Activated gamma-delta T cell (primary cell): ENCODE data around the gene TMEM161B.
"Not testable (repeated sequence)": the region's sequence is repeated elsewhere in the genome, so short reads cannot be mapped to it uniquely, and the experiment has no call there.

ENCODE experiments used
- DNase-seq: peaks from one replicate; lab custom pipeline; 2025; lab: John Stamatoyannopoulos, UW

TMEM161B gene

DNA sequence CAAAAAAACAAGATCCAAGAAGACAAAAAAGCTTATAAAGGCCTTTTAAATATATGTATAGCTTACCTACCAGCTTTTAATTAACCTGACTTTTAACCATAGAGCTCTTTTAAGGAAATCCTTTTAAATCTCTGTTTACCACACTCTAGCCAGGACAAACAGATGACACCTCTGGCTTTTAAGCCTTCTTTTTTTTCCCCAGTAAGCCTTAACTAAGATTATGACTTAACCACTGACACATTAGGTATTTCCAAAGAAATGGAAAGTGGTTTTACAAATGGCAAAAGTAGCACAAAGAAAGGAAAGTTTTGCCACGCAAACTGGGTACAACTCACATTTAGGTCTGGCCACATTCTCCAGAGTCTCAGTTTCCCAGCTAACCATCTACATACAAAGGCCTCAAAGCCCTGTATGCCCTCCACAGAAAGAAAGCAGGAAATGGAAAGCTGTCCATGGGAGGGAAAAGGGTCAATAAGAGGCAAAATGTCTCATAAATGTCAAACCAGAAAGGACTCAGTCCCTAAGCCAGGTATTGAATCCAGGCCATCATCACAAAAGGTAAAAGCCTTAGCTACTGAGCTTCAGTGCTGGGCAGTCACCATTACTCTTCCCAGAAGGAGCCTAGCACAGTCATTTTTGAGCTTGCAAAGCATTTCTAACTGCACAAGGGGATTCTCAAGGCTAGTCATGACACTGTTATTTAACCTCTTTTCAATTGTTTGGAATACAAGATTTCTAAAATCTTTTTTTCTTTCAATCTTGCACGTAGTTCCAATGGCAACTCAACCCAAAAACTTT, 19.7 kb downstream of the TMEM161B start:
- no peak for DNase-seq

DNA sequence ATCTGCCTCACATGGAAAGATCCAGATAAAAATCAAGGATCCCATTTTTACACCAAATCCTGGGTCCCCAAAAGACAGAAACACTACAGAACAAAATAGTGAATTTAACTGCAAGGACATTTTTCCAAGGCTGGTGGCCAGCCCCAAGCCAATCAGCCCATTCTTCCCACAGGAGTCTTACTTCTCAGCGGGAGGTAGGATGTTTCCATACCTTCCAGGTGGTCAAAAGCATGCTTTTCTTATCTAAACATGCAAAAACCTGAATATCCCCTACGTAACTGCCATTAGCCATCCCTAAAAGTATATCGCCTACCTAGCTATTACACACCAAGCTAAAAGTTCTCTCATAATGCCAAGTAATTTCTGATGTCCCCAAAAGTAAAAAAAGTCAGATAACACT, 20.6 kb downstream of the TMEM161B start:
- DNase-seq: no peak

DNA sequence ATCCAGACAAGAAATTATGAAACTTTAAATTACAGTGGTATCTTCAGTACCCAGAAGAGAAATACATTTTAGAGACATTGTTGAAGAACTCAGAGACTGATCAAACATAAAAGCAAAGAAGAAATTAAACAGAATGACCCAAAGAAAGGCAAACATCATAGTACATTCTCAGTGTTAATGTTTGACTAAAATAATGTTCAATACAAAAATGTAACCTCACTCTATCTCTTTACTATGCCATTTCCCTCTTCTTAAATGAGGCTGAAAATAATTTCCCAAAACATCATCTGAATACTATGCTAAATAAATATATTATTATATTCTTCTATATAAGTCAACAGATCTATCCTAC, 22.8 kb downstream of the TMEM161B start:
- DNase-seq: no peak

DNA sequence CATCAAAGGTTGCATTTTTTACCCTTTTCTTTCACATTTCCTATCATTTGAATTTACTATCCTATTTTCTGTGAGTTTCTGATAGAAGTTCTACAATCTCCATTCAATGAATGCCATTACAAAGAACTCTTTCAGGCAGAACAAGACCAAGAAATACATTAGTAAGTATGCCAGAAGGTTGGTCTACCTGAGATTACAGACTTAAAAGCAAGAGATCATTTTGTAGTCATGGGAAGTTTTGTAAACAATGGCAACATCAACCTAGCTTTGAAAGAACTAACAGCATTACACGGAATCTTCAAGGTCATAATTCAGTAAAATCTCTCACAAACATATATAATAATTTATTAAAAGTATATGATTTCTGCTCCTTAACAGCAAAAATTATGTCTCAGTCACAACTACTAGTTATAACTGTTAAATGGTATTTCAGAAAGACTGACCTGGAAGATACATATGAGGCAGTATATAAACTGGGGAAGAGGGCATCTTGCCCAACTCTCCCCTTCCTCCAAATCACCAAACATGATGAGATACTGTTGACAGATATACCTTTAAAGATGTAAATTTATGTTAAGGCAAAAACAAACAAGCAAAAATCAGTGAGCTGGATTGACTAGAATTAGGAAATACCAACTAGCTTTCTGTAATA, 23.3 kb downstream of the TMEM161B start:
- no peak for DNase-seq

DNA sequence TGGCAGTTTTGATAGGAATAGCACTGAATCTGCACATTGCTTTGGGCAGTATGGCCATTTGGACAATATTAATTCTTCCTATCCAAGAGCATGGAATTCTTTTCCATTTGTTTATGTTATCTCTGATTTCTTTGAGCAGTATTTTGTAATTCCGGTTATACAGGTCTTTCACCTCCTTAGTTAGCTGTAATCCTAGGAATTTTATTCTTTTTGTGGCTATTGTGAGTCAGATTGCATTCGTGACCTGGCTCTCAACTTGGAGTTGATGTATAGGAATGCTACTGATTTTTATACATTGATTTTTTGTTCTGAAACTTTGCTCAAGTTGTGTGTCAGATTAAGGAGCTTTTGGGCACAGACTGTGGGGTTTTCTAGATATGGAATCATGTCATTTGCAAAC, 24.0 kb downstream of the TMEM161B start:
- DNase-seq: no peak

DNA sequence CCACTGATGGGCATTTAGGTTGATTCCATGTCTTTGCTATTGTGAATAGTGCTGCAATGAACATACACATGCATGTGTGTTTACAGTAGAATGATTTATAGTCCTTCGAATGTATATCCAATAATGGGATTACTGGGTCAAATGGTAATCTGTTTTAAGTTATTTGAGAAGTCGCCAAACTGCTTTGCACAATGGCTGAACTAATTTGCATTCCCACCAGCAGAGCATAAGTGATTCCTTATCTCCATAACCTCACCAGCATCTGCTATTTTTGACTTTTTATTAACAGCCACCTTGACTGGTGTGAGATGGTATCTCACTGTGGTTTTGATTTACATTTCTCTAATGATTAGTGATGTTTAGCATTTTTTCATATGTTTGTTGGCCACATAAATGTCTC, 25.2 kb downstream of the TMEM161B start:
- DNase-seq: not testable (repeated sequence)

DNA sequence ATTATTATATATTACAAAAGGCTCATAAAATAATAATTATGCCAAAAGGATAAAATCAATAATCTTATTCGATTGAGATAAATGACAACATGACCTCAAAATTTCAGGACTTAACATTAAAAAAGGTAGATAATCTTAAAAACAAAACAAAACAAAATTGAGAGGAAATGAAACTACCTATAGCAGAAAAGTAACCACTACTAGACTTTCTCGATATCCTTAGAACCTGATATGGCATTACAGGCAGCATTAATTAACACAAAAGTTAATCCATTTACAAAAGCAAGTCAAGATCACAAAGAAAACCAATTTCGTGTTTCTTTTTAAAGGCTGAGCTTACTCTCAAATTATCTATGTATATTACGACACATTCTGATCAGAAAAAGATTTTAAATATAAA, 29.9 kb downstream of the TMEM161B start:
- no peak for DNase-seq

DNA sequence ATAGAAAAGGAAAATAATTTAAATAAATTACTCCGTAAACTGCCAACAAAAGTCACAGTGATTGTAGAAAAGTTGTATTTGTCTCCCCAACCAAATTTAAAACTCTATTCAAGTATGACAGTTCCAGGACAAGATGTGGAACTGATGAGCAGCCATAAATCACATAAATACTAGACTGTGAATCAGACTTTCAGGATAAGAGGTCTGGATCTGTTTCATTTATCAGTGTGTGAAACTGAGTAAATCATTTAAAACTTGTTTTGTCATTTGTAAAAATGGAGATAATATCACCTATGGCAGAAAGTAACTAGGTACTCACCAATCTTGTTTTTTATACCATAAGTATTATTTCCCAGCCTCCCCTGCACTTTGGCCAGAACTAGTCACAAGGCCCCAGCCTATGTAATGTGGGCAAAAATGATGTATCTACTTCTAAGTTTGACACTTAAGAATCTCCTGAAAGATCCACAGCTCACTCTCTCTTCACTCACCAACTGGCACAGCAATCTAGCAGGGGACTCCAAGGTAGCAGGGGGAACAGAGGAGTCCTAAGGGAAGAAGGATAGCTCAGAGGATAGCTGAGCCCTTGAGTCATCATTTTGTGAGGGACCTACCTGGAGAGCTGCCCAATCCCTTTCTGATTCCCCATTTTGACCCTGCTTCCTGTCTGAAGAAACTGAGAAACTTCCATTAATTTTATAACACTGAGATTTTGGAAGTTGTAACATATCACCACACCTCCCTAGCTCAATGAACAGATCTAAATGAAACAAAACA, 31.6 kb downstream of the TMEM161B start:
- no peak for DNase-seq

DNA sequence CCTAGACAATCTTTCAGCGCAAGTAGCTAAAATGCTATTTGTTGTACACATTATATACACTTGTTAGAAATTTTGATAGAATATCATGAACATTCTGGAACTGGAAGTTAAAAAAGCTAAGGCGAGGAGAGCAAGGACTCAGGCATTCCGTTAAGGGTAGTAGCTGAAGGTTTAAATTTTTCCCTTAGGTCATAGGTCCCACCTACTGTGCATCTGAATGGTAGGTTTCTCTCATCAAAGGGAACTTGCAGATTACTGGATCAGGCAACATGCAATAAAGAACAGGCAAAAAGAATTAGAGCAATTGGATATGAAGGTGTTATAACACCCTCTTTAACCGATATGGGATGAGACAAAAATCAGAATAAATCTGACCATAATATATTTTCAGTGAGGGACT, 32.8 kb downstream of the TMEM161B start:
- no peak for DNase-seq

DNA sequence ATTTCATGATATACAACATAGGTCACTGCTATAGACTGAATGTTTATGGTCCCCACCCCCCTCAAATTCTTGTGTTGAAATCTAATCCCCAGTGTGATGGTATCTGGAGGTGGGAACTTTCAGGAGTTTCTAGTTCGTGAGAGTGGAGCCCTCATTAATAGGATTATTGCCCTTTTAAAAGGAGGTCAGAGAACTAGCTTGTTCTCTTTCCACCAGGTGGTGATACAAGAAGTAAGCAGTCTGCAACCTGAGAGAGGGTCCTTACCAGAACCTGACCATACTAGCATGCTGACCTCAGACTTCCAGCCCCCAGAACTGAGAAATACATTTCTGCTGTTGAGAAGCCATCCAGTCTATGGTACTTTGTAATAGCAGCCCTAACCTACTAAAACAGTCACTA, 33.3 kb downstream of the TMEM161B start:
- DNase-seq: no peak

DNA sequence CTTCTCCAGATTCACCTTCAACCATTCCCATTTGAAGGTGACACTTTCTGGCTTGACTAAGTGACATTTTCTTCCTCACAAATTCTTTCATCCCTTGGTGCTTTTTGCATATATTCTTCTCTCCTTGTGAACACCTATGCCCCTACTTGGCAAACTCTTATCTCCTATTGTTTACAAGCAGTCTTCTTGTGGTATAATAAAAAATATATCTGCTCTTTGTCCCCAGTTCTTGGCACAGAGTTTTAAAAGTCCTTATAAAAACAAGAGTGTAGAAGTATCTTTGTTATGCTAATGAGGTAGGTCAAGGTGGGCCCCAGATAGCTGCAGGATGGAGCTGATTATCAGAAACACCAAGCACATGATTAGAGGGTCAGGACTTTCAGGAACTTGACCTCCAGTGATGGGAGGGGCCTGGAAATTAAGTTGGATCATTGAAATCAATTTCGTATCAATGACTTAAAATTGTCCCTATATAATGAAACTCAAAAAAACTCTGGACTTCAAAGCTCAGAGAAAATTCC, 38.0 kb downstream of the TMEM161B start:
- no peak for DNase-seq

DNA sequence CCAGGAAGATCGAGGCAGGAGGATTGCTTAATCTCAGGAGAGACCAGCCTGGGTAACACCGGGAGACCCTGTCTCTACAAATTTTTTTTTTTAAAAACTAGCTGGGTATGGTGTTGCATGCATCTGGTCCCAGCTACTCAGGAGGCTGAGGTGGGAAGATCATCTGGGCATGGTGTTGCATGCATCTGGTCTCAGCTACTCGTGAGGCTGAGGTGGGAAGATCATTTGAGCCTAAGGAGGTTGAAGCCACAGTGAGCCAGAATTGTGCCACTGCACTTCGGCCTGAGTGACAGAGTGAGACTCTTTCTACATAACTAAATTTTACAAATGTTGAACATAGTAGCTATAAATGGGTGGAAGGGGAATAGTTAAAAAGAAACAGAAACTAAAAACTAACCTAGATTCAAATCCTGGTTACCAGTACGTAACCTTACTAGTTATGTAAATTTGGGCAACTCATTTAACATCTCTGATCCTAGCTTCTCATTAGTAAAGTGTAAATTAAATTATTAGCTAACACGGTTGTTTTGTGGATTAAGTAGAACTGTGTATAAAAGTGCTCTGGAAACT, 41.7 kb downstream of the TMEM161B start:
- DNase-seq: no peak

DNA sequence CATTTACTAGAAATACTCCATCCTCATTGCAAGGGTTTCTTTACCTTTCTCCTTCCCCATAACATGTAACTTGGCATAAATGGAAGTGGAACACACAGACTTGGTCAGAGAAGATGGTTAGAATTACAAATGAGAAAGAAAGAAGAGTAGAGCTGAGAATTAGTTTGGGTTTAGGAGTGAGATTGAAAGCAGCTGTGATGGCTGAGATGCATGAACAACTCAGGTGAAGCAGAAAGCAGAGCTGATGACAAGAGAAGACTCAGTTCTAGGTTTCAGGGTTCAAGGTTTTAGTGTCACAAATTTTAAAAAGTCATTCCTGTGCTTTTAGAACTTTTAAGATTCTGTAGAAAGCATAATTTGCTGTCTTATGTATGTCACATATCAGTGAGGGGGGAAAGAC, 54.0 kb downstream of the TMEM161B start:
- no peak for DNase-seq

DNA sequence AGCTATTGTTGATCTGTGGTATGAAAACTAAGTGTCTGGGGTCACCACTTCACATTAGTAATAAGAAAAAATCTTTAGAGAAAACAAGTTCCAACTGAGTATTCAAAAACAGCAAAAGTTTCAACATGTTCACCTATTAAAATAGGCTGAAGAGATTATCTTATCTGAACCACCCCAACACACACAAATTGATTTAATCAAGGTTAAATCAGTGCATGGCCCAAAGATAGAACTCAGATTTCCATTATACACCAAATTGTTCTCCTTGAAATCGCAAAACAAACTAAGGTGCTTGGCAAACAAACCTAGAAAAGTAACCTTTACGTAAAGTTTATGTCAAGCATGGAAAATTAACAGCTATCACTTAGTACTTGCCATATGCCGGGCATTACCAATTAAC, 61.1 kb downstream of the TMEM161B start:
- no peak for DNase-seq

DNA sequence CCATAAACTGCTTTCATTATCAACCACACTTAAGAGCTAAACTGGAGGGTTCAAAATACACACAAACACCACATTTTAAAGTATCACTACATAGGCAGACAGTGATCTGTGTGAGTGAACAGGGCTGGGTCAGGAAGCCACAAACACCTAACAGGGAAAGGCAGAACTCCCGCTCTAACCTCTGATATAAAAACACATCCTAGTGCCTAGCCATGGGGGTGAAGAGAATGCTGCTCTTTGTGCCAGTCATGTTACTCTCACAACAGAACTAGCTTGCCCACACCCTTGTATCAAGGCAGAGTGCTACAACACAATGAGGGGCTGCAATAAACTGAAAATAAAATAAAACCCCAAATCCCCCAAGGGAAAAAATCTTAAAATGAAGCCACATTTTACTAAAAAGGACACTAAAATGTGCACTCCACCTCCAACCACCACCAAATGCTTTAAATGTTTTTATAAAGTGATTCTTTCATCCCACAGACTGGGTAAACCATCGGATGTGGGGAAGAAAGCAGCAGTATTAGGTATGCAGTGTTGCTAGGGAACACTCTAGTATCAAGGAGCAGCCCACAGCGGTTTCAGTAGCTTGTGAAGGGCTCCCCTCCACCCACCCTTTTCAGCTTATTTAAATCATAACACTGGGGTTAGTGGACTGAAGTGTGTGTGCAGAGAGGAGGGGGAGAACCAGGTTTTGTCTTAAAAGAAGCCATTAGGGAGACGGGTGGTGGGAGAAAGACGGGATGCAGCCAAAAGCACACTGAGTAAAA, 64.5 kb downstream of the TMEM161B start:
- DNase-seq: no peak

DNA sequence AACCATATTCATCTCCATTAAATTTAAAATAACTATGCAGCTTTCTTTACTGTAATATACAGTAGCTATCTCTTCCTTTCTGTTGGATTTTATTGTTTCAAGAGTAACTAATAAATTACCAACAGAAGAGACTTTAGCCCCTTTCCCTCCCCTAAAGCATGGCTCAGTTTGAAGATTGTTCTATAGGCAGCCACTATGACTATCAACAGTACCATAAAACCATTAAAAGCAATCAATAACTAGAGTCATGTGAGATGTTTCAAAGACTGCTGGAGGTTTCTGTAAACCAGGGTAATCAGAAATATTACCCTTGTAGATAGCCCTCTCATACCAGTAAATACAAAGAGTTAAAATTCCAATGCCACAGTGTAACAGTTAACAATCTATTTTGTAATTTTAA, 73.0 kb downstream of the TMEM161B start:
- no peak for DNase-seq

DNA sequence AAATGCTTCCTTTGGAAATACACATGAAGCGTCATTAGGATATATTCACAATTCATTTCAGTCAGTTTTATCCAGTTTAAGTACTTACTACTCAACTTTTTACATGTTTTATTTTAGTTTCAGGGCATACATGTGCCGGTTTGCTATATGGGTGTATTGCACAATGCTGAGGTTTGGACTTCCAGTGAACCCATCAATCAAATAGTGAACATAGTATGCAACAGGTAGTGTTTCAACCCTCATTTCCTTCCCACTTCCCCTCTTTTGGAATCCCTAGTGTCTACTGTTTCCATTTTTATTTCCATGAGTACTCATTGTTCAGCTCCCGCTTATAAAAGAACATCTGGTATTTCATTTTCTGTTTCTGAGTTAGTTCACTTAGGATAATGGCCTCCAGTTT, 74.7 kb downstream of the TMEM161B start:
- DNase-seq: no peak

DNA sequence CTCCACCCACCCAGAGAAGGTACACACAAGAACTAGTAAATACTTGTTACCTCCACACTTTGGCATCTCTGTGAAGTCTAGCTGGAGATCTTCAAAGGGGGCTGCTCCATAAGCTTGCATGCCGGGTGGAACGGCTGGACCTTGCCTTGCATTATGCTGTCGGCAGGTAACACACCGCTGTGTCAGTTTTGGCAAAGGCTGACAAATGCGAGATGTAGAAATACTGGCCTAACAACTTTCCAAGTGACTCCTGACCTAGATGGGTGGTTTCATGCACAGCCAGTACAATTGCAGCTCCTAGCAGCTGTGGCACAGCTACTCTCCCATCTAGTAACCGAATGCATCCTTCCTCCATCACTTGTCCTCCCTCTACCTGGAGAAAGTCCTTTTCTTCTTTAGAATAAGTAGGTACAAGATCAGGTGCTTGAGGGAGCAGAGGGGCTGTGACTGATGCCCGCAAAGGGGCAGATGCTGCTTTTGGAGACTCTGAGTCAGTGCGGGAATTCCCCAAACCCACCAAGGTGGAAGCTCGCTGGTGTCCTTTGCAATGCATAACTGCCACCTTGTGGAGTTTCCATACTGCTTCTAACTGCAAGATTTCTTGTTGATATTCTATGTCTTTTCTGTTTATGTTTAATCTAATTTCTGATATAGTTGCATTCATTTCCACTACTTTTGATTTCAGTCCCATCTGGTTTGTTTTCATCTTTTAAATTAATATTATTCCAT, 78.4 kb downstream of the TMEM161B start:
- no peak for DNase-seq

DNA sequence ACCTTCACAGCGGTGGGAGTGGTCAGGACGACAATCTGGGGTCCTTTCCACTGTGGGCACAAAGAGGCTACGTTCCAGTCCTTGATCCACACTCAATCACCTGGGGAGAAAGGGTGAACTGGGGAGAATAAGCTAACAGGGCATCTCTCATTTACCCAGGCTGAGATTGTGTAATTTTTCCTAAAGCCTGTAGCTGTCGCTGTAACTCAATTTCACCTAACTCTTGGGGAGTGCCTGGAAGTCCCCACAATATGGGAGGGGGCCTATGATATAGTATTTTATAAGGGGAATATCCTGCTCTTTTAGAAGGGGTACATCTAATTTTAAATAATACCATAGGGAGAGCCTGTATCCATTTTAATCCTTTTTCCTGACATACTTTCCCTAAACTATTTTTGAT, 79.2 kb downstream of the TMEM161B start:
- DNase-seq: not testable (repeated sequence)

DNA sequence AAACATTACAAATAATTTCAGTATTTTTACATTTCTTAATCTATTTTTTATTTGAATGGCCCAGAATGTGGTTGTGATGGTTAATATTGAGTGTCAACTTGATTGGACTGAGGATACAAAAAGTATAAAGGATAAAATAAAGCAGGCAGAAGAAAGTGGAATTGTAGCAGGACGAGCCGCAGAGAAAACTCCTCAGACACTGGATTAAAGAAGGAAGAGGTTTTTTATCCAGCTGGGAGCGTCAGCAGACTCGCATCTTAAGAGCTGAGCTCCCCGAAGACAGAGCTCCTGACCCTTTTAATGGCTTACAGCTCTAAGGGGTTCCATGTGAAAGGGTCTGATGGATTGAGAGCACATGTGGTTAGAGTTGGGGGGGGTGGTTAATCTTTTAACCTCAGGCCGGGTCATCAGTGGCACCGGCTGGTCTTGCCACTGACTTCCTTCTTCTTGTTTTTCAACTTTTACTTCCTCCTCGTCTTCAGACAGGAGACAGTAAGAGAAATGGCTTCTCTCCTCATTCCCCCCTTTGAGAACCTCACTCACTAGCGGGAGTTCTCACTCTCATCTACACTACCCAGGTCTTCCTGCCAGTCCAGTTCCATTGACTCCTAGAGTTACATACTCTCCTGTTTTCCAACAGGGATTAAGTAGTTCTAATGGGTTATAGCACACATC, 80.0 kb downstream of the TMEM161B start:
- no peak for DNase-seq
